Measurements from ENCODE around the gene KMT2C.

DNA sequence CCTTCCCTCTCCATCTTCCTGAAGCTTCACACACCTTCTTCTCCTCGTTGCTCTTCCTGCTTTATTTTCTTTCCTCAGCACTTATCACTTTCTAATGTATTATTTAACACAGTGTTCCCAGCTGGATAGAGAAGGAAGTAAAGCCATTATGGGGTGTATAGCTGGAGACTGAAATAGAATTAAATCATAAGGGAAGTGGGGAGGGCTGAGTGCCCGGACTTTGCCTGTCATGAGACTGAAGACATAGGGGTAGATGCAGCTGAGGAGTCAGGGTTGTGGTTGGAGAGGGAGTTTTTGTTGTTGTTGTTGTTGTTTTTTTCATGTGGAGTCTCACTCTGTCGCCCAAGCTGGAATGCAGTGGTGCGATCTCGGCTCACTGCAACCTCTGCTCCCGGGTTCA, 345.1 kb downstream of the KMT2C start:
- TF ChIP-seq, protein P1, sequence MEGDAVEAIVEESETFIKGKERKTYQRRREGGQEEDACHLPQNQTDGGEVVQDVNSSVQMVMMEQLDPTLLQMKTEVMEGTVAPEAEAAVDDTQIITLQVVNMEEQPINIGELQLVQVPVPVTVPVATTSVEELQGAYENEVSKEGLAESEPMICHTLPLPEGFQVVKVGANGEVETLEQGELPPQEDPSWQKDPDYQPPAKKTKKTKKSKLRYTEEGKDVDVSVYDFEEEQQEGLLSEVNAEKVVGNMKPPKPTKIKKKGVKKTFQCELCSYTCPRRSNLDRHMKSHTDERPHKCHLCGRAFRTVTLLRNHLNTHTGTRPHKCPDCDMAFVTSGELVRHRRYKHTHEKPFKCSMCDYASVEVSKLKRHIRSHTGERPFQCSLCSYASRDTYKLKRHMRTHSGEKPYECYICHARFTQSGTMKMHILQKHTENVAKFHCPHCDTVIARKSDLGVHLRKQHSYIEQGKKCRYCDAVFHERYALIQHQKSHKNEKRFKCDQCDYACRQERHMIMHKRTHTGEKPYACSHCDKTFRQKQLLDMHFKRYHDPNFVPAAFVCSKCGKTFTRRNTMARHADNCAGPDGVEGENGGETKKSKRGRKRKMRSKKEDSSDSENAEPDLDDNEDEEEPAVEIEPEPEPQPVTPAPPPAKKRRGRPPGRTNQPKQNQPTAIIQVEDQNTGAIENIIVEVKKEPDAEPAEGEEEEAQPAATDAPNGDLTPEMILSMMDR (IDR thresholded peaks at IDR 0.05): no peak
- TF ChIP-seq POLR2AphosphoS5 (IDR thresholded peaks at IDR 0.05) (no peak), POLR2A (IDR thresholded peaks at IDR 0.05) (no peak)
